Heart right ventricle (tissue), 16 donors: ENCODE measurements around the gene ARFGAP1. TPM values are rescaled to one million over a fixed set of nuclear protein-coding genes. Genes with fewer than 3 reads are reported as not detected.

ENCODE experiments used
- ATAC-seq, 8 donors: fragments of 200-7000 bp; cut with Tn5 transposase; one replicate each; pipeline ENCODE4 v1.9.1; 2020; ENCODE audit warnings: mild to moderate bottlenecking in 8 of 8, moderate library complexity in 8 of 8, moderate number of reproducible peaks in 1 of 8
- DNase-seq, 2 donors: peaks; one replicate each; pipeline ENCODE4 v3.0.0-alpha.2; 2020
- H3K27ac ChIP-seq, 10 donors: fragments of 200-600 bp; sonication (generic) in 2 of 10; one replicate each; pipeline versions ENCODE4 v1.5.0 to v1.8.0; 2020 to 2022; ENCODE audit warnings: mild to moderate bottlenecking in 3 of 10
- H3K27me3 ChIP-seq, 7 donors: fragments of 200-600 bp; one replicate each; pipeline ENCODE4 v1.8.0; 2021 to 2022; ENCODE audit warnings: mild to moderate bottlenecking in 2 of 7
- H3K36me3 ChIP-seq, 9 donors: fragments of 200-600 bp; sonication (generic) in 1 of 9; one replicate each; pipeline versions ENCODE4 v1.5.0 to v1.8.0; 2020 to 2022; ENCODE audit warnings: mild to moderate bottlenecking in 2 of 9
- H3K4me1 ChIP-seq, 9 donors: fragments of 200-600 bp; sonication (generic) in 1 of 9; one replicate each; pipeline versions ENCODE4 v1.5.0 to v1.8.0; 2020 to 2022; ENCODE audit warnings: mild to moderate bottlenecking in 4 of 9
- H3K4me3 ChIP-seq, 10 donors: fragments of 200-600 bp; sonication (generic) in 2 of 10; one replicate each; pipeline versions ENCODE4 v1.5.0 to v1.8.0; 2020 to 2022; ENCODE audit warnings: mild to moderate bottlenecking in 7 of 10, moderate library complexity in 2 of 10
- H3K9me3 ChIP-seq, 11 donors: fragments of 200-600 bp in 10 of 11; sonication (generic) in 2 of 11; one replicate each; pipeline versions ENCODE4 v1.5.0 to v1.8.0; 2013 to 2022; ENCODE audit warnings: mild to moderate bottlenecking in 2 of 11, control low read depth in 1 of 11, moderate library complexity in 1 of 11
- WGBS, 2 donors: extraction: QIAGEN DNeasy Blood & Tissue Kit; methylation state at CpG; one replicate each; pipeline ENCODE4 v1.1.7; 2013; ENCODE audit warnings: inconsistent platforms in 1 of 2; 5-methylcytosine and 5-hydroxymethylcytosine counted together
- intact Hi-C, 10 donors: fragments of 100-400 bp; cut with DNase I; formaldehyde crosslinking; loops; one replicate each; pipeline versions ENCODE4 v1.11.1 to v1.14.2; 2022
- polyA plus RNA-seq, 2 donors: library from polyadenylated mRNA; stranded (reverse); fragments of 200-250 nt; gene quantifications; one replicate each; pipeline ENCODE4 v1.2.3, GENCODE V29; 2013
- total RNA-seq, 10 donors: library from RNA; stranded (reverse); fragmentation: NEBNext Ultra II Directional in 3 of 10; extraction: Animal tissue kit (Norgen Biotek cat#: 25700) in 3 of 10; gene quantifications; one replicate each; pipeline versions ENCODE4 v1.2.1 to v1.2.4, GENCODE V29; 2021 to 2023
- TF ChIP-seq, protein P1 (sequence below), 9 donors: fragments of 200-600 bp; sonication (generic) in 2 of 9; IDR thresholded peaks; one replicate each; pipeline versions ENCODE4 v1.5.0 to v1.8.0; 2021 to 2022; ENCODE audit warnings: antibody characterized with exemption in 9 of 9, mild to moderate bottlenecking in 5 of 9, moderate library complexity in 1 of 9
- donor health status: Arrhythmogenic right ventricular cardiomyopathy.
- donor health status: ischemic (EF 13 %, LVEDD 7.1; RV severe dilation, severe dysfunction).
- donor health status: healthy with polysubstance abuse.
- donor health status: DM: no; HTN: yes; CAD: no.
- donor health status: DM: no; HTN: no; CAD: no.
- donor health status: ischemic (EF 25% LVEDD 6.9; RV normal size, moderate dysfunction).
- donor health status: ischemic (EF 25% LVEDD 5.7; RV mildly dilated, moderate dysfunction).
- donor health status: healthy.
- donor health status: DM: yes; HTN: yes; CAD: no.
- donor health status: Ischemic cardiomyopathy.
- donor health status: ischemic (EF 35%, LVEDD 5.7; RV mildly dilated, moderate dysfunction).
- donor health status: nonischemic (EF 11% LVEDD 7.7; RV severe dilation, severe dysfunction).
- donor health status: DM: yes; HTN: yes; CAD: no.
- donor health status: PGD.
- donor health status: ischemic (EF 29% LVEDD 5.4; RV normal size, mild dysfunction).
- donor health status: nonischemic (EF 23%, LVEDD 6.1; RV moderate dilation, normal function).

ARFGAP1 gene
- total and polyA plus RNA-seq, 12 donors: 20.4 to 72.6 (median 32.3) TPM

DNA sequence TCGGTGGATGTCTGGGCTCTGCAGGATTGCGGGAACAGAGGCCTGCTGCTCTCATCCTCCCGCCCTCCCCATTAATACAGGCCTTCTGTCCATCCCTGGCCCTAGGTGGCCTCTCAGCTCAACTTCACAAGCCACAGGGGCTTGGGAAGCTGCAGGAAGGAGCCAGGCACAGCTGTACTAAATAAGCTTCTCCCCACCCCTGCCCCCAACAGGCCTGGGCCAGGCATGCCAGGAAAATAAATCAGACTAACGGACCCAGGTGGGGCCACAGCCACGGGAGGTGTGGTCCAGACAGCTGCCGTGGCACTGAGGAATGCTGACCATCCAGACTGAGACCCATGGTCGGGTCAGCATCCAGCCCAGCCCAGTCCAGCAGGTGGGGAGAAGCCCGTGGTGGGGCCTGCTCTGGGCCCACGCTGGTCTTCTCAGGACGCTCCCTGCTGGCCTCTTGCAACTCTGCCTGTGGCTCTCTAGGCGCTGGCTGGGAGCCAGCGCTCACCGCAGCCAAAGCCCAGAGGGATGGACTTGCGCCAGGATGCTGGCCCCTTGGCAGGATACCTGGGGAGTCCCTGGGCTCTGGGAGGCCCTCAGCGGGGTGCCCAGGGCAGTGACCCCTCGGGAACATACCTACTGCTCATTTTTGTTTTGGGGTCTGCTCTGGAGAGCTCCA, 48.1 kb upstream of the ARFGAP1 start:
- H3K36me3 ChIP-seq: no peaks in the 10 kb centered on the region
- H3K9me3 ChIP-seq: no peaks in the 10 kb centered on the region
- TF ChIP-seq, protein P1, sequence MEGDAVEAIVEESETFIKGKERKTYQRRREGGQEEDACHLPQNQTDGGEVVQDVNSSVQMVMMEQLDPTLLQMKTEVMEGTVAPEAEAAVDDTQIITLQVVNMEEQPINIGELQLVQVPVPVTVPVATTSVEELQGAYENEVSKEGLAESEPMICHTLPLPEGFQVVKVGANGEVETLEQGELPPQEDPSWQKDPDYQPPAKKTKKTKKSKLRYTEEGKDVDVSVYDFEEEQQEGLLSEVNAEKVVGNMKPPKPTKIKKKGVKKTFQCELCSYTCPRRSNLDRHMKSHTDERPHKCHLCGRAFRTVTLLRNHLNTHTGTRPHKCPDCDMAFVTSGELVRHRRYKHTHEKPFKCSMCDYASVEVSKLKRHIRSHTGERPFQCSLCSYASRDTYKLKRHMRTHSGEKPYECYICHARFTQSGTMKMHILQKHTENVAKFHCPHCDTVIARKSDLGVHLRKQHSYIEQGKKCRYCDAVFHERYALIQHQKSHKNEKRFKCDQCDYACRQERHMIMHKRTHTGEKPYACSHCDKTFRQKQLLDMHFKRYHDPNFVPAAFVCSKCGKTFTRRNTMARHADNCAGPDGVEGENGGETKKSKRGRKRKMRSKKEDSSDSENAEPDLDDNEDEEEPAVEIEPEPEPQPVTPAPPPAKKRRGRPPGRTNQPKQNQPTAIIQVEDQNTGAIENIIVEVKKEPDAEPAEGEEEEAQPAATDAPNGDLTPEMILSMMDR (IDR thresholded peaks at IDR 0.05): peak in 4 of 9 donors; percentile 17 to 49 (median 44)
- WGBS, 2 donors: 28 to 30% methylated on average over 16 of the region's 16 CpGs
- peaks cover 0 to 12% (median 6%) of the 10 kb centered on the region in 9 donors for H3K4me1 ChIP-seq
- H3K27ac ChIP-seq: no peak overlapping the region
- peak; percentile 62 to 86 (median 69) for ATAC-seq
- DNase-seq: peak; percentile 31 to 62
- intact Hi-C loops: no loop called here
- peaks cover 0 to 19% (median 12%) of the 10 kb centered on the region in 7 donors for H3K27me3 ChIP-seq
- H3K4me3 ChIP-seq: no peak overlapping the region

DNA sequence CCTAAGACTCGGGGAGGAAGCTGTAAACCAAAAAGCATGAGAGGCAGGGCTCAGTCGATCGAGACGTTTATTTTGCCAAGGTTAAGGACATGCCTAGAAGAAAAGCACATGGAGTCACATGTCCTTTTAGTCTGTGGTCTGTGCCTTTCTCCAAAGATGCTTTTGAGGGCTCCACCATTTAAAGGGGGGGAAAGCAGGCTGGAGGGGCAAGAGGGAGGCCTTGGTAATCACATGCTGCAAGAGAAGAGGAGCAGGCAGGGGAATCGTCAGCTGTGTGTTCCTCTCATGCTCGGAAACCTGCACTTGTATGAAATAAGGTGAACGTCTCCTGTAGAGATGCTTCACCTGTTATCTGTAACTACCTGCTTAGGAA, 47.5 kb upstream of the ARFGAP1 start:
- intact Hi-C loops: no loop called here
- Histone ChIP-seq H3K27ac (no peak overlapping the region), H3K4me1 (peaks cover 0 to 12% (median 6%) of the 10 kb centered on the region in 9 donors), H3K9me3 (no peaks in the 10 kb centered on the region), H3K4me3 (no peak overlapping the region), H3K36me3 (no peaks in the 10 kb centered on the region), H3K27me3 (peaks cover 0 to 20% (median 13%) of the 10 kb centered on the region in 7 donors)
- no peak for DNase-seq
- WGBS, 2 donors: 36% methylated on average over 7 of the region's 7 CpGs
- ATAC-seq: no peak
- TF ChIP-seq, protein P1 (IDR thresholded peaks at IDR 0.05): no peak

DNA sequence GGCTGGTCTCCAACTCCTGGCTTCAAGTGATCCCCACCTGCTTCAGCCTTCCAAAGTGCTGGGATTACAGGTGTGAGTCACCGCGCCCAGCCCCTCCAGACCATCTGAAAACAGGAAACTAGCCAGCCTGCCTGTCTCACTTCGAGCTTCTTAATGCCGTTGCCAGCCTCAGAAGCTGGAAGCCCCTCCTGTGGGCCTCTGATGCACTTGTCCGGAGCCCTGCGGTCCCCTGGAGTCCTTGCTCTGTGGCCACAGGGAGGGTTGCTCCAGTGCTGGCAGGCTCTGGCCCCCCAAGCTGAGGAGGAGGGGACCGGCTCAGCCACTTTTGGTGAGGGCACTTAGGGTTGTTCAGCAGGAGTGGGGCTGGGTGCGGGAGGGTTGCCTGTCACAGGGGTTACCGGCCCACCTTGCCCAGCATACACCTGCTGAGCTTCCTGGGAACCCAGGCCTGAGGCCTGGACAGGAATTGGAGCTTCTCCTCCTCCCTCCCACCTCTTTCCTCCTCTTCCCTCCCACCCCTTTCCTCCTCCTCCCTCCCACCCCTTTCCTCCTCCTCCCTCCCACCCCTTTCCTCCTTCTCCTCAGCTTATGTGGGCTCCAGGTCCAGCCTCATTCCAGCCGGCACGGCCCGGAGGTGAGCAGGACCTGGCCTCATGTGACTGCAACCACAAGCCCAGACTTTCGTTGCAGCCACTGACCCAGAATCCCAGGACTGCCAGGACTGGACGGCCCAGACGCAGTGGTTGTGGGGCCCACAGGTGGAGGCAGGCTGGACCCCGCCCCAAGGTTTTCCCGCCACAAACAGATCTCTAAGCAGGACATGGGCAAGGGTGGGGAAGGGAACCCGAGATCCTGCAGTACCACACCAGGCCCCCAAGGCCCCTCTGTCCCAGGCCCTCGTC, 46.3 kb upstream of the ARFGAP1 start:
- no peaks in the 10 kb centered on the region for H3K36me3 ChIP-seq
- no peak overlapping the region for H3K4me3 ChIP-seq
- H3K4me1 ChIP-seq: peaks cover 0 to 22% (median 9%) of the 10 kb centered on the region in 9 donors
- no peak overlapping the region for H3K27ac ChIP-seq
- ATAC-seq (no peak), DNase-seq (no peak)
- intact Hi-C loops: no loop called here
- H3K27me3 ChIP-seq: peaks cover 0 to 30% (median 18%) of the 10 kb centered on the region in 7 donors
- TF ChIP-seq, protein P1 (IDR thresholded peaks at IDR 0.05): no peak
- WGBS, 2 donors: 77 to 79% methylated on average over 19 of the region's 19 CpGs
- H3K9me3 ChIP-seq: no peaks in the 10 kb centered on the region

DNA sequence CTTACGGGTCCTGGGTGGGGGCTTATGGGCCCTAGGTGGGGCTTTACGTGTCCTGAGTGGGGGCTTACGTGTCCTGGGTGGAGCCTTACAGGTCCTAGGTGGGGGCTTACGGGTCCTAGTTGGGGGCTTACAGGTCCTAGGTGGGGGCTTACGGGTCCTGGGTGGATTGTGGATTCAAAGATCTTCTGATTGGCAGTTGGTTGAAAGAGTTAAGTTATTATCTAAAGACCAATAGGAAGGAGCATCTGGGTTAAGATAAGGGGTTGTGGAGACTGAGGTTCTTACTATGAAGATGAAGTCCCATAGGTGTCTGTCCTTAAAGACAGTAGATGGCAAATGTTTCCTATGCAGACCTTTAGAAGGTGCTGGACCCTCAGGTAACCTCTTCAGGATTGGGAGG, 45.4 kb upstream of the ARFGAP1 start:
- Histone ChIP-seq H3K27me3 (peaks cover 0 to 38% (median 23%) of the 10 kb centered on the region in 7 donors), H3K36me3 (no peaks in the 10 kb centered on the region), H3K4me3 (no peak overlapping the region), H3K4me1 (peaks cover 0 to 22% (median 9%) of the 10 kb centered on the region in 9 donors), H3K9me3 (no peaks in the 10 kb centered on the region), H3K27ac (no peak overlapping the region)
- TF ChIP-seq, protein P1 (IDR thresholded peaks at IDR 0.05): no peak
- ATAC-seq (no peak), DNase-seq (no peak)
- intact Hi-C loops: no loop called here
- 92 to 96% methylated on average over 5 of the region's 5 CpGs for WGBS, 2 donors
